Measurements from ENCODE around the gene TBC1D2.

TBC1D2 gene

DNA sequence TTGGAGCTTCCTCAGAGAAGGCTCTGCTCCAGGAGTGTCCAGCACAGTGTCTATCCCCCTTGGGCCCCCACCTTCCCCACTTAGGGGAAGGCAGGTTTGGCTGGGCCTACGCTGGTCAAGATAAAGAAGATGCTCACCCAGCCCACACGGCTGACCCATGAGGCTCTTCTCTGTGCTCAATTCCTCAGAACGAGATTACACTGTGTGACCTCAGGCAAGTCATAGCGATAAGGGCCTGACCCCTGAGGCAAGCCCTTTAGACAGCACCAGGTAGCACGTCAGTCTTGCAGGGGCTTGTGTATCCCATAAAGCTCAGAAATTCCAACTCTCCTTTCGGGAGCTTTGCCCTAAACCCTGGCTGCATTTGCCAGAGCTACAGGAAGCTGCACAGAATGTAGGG, 95.7 kb downstream of the TBC1D2 start:
- no peak for DNase-seq

DNA sequence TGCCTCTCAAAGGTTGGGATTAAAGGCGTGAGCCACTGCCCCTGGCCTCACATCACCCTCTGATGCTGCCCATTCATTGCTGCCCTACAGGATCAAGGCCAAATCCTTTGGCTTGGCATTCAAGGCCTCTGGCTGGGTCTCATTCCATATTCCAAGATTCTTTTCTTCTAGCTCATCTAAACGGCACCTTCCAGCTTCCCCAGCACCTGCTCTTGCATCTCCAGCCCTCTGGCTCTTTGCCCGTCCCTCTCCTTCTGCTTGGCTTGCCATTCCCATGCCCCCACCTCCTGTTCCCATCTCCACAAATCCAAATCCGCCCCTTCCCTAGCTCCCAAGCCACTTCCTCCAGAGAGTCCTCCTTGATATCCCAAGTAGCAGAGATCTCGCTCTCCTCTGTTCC, 96.1 kb downstream of the TBC1D2 start:
- DNase-seq = no peak

DNA sequence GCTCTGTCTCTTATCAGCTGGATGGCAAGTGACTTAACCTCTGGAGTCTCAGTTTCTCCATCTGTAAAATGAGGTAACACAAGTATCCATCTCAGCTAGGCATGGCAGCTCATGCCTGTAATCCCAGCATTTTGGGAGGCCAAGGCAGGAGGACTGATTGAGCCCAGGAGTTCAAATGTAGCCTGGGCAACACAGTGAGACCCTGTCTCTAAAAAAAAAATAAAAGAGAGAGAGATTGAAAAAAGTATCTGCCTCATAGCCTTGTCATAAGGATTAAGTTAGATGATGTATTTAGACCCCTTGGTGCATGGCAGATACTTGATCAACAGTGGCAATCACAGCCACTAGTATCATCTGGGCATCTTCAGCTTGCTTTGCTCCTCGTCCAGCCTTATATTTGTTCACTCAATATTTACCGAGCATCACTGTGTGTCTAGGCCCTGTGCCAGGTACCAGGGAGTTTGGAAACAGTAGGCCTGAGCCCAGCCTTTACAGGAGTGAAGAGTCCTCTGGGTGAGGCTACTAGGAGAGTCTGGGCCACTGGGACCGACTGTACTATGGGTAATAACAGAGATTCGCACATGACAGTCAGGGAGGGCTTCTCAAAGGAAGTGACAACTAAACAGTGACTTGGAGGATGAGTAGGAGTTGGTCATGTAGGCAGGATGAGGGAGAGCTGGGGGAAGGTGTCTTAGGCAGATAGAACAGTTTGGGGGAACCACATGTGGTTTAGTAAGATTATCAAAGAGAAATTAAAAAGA, 97.2 kb downstream of the TBC1D2 start:
- no peak for DNase-seq

DNA sequence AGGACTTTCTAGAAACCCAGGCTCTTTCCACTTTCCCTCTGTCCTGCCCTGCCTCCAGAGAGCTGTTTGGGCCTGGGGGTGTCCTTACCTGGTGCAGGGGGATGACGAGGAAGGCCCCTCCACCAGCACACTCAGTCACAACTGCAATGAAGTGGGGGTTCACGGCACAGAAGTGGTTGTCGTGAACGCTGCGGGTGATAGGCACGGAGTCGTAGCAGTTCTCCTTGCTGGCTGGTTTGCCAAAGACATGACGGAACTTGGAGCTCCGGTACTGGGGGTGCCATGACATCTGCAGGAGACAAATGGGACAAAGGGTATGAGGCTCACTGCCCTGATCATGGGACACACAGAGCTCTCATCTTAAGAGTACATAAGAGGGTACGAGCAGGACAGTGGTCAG, 98.1 kb downstream of the TBC1D2 start:
- DNase-seq = no peak

DNA sequence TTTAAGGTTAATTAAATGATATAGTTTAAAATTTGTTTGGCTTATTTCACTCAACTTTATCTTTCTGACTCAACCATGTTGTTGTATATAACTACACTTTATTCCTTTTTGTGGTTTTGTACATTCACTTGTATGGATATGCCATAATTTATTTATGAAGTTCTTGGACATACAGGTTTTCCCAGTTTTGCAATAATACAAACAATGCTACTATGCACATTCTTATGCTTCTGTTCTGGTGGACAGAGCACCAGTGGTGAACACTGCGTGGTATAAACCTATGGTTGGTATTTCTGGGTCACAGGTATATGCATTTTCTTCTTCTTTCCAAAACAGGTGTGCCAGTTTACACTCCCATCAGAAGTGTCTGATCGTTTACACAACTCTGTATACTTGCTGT, 100.8 kb downstream of the TBC1D2 start:
- DNase-seq = no peak

DNA sequence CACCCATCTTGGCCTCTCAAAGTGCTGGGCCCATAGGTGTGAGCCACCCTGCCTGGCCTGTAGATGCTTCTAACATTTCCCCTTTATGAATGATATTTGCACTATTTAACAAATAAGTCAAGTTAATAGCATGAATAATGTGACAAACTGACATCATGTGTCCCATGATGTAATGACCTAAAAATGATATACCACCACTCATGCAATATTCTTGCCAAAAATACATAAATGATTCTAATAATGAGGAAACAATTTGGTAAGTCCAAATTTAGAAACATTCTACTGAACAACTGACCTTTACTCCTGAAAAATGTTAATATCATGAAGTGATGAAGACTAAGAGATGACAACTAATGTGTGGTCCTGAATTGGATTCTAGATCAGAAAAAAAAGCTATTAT, 102.9 kb downstream of the TBC1D2 start:
- DNase-seq = no peak

DNA sequence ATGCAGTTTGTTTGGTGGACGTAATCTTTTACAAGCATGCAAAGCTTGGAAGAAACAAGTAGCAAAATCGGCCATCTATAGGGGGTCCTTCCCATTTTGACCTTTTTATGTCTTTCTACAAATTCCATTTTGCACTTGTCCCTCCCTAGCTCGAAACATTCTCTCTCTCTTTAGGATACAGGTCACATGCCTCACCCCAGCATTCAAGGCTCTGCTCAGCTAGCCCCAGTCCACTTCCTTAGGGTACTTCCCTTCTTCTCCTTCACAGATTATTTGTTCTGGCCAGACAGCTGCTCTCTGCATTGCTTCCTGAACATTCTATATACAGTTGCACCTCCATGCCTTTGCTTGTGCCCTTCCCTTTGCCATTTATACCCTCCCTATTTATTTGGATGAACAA, 104.7 kb downstream of the TBC1D2 start:
- DNase-seq = no peak

DNA sequence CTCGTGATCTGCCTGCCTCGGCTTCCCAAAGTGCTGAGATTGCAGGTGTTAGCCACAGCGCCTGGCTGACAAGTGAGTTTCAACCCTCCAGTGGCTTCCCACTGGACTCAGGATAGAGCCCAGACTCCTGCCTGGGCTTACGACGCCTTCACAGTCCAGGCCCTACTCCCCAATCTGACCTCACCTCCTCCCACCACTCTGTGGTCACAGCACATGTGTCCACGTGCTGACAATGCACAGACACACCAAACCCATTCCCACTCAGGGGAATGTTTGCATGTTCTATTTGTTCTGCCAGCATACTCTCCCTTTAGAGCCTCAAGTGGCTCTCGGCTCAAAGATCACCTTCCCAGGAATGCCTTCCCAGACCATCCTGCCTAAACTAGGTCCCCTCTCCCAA, 105.3 kb downstream of the TBC1D2 start:
- no peak for DNase-seq

DNA sequence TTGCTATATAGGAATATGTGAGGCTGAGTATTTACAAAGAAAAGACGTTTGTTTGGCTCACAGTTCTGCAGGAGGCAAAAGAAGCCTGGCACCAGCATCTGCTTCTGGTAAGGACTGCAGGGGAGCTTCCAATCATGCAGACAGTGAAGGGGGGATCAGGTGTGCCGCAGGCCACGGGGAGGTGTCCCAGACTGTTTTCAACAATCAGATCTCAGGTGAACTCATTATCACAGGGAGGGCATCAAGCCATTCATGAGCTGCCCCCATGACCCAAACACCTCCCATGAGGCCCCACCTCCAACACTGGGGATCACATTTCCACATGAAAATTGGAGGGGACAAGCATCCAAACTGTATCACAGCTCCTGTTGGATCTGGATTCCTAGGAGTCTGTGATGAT, 106.0 kb downstream of the TBC1D2 start:
- DNase-seq = no peak
